ENCODE measurements around the gene PCSK1N. TPM values are rescaled to one million over a fixed set of nuclear protein-coding genes. Genes with fewer than 3 reads are reported as not detected.
"Not testable (repeated sequence)": the region's sequence is repeated elsewhere in the genome, so short reads cannot be mapped to it uniquely, and the experiment has no call there.

PCSK1N gene
- total RNA-seq (2014; rRNA removed; shearing (Covaris generic)), result not detected in 2 replicates

DNA sequence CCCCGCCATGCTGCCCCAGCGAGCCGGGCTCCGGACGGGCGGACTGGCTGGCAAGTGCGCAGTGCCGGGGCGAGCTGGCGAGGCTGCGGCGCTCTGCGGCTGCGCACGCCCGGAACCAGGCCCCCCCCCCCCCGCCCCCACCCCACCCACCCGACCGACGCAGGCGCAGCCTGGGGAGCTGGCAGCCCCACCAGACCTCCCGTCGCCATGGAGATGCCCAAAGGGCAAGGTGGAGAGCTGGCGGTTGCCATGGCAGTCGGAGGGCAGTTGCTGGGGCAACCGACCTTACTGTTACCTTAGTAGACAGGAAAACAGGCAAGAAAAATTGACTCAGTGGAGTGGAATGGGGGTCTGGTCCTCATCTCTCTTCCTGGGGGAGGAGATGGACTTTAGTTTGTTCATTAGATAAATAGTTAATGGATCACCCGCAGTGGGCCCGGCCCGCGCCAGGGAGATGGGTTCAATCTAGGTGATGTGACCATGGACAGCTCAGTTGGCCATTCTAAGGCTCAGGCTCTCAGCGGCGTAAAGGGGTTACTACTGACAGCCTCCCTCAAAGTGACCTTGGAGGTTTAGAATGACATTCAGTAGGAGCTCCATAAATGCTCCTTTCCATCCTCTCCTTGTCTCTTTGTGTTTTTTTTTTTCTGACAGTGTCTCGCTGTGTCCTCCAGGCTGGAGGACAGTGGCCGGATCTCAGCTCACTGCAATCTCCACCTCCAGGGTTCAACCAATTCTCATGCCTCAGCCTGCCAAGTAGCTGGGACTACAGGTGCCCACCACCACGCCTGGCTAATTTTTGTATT lies at the start of gene PCSK1N:
TSS of gene PCSK1N (minus strand) at position 87 of the 806 bp plus-strand sequence. CDS start at position 9, 78 bp downstream.
- H3K27ac ChIP-seq, result no peak within 1 kb of the TSS
- H3K9me3 ChIP-seq (replicated peaks), result no peaks in the 10 kb centered on the region
- no peak within 1 kb of the TSS for H3K4me3 ChIP-seq
- no peaks in the 10 kb centered on the region for H3K27me3 ChIP-seq
- no peak for DNase-seq
- no peaks in the 10 kb centered on the region for H3K4me1 ChIP-seq
- H3K36me3 ChIP-seq, result no peaks in the 10 kb centered on the region

DNA sequence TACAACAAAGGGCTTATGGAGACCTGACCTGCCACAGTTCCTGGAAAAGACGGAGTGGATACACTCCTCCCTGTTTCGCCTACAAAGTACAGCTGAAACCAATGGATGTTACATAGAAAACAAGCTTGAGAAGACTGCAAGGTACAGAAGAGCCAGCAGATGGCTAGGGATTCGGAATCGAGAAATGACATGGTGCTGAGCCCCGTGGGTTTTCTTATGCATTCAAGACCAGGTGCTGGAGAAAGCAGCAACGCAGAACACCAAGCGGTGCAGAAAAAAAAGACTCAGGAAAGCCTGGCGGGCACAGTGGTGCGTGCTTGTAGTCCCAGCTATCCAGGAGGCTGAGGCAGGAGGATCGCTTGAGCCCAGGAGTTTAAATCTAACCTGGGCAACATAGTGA lies 48.3 kb upstream of the PCSK1N start:
- Histone ChIP-seq H3K27me3 (no peaks in the 10 kb centered on the region), H3K4me1 (no peaks in the 10 kb centered on the region), H3K4me3 (no peak overlapping the region), H3K36me3 (no peaks in the 10 kb centered on the region), H3K9me3 (replicated peaks) (no peaks in the 10 kb centered on the region), H3K27ac (no peak overlapping the region)
- no peak for DNase-seq

GRCh38 chrX:48876944-48877343 lies 41.5 kb upstream of the PCSK1N start:
- not testable (repeated sequence) for H3K27me3 ChIP-seq; H3K36me3 ChIP-seq; H3K9me3 ChIP-seq (replicated peaks); H3K4me1 ChIP-seq; H3K27ac ChIP-seq; DNase-seq; H3K4me3 ChIP-seq

DNA sequence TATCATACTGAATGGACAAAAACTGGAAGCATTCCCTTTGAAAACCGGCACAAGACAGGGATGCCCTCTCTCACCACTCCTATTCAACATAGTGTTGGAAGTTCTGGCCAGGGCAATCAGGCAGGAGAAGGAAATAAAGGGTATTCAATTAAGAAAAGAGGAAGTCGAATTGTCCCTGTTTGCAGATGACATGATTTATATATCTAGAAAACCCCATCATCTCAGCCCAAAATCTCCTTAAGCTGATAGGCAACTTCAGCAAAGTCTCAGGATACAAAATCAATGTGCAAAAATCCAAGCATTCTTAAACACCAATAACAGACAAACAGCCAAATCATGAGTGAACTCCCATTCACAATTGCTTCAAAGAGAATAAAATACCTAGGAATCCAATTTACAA lies 36.6 kb upstream of the PCSK1N start:
- not testable (repeated sequence) for H3K27ac ChIP-seq; H3K27me3 ChIP-seq; H3K36me3 ChIP-seq; H3K4me1 ChIP-seq; DNase-seq; H3K4me3 ChIP-seq; H3K9me3 ChIP-seq (replicated peaks)

DNA sequence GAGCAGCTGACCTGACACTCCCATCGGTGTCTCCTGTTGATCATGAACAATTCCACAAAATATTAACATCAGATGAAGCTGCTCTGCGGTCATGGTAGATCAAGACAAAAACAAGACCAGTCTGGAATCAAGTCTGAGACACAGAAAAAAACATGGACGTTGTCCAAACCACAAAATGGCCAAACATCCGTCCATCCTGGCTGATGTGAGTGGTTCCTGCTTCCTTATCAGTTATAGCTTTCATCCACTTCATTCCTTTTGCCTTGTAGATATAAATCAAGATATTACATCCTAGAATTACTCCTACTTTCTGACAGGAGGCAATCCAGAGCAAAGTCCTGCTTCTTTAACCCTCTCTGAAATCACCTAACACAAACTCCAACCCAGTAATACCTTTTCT lies 28.8 kb upstream of the PCSK1N start:
- Histone ChIP-seq H3K9me3 (replicated peaks) (no peaks in the 10 kb centered on the region), H3K4me1 (0 out of 2 replicates have a peak, but pooled peaks cover 9% of the 10 kb centered on the region), H3K4me3 (no peak overlapping the region), H3K27ac (0 out of 2 replicates have a peak overlapping the region, but pooled peaks have one; percentile 4), H3K36me3 (no peaks in the 10 kb centered on the region), H3K27me3 (no peaks in the 10 kb centered on the region)
- peak; percentile 13 to 50 for DNase-seq

- no peaks in the 10 kb centered on the region for H3K27me3 ChIP-seq
- H3K27ac ChIP-seq, result no peak overlapping the region
- H3K4me3 ChIP-seq, result no peak overlapping the region
- H3K36me3 ChIP-seq, result no peaks in the 10 kb centered on the region
- no peak for DNase-seq
- no peaks in the 10 kb centered on the region for H3K9me3 ChIP-seq (replicated peaks)
- no peaks in the 10 kb centered on the region for H3K4me1 ChIP-seq
These were observed 19.5 kb upstream of the PCSK1N start for GRCh38 chrX:48854898-48855297.

DNA sequence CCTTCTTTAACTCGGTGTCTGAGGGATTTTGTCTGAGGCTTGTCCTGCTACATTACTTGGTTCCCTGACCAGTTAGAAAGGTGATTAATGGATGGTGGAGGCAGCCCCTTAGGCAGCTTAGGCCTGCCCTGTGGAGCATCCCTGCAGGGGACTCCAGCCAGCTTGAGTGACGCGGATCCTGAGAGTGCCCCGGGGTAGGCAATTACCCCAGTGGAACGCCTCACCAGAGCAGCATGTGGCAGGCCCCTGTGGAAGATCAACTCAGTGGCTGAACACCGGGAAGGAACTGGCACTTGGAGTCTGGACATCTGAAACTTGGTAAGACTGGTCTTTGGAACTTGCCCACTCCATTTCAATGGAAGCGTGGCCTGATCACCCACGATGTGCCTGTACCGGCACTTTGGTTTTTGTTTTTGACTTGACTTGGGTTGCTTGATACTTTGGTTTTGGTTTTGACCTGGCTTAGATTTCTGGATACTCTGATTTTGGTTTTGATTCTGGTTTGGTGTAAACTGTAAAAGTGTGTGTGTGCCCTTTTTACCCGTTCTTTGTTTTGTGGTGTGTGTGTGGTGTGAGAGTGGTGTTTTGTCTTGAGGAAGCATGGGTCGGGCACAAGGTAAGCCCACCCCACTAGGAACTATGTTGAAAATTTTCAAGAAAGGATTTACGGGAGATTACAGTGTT lies 18.9 kb upstream of the PCSK1N start:
- H3K27me3 ChIP-seq; H3K4me3 ChIP-seq; H3K27ac ChIP-seq; DNase-seq; H3K9me3 ChIP-seq (replicated peaks); H3K4me1 ChIP-seq; H3K36me3 ChIP-seq: not testable (repeated sequence)

- H3K4me3 ChIP-seq; H3K27ac ChIP-seq; H3K27me3 ChIP-seq; H3K4me1 ChIP-seq; H3K9me3 ChIP-seq (replicated peaks); DNase-seq; H3K36me3 ChIP-seq: not testable (repeated sequence)
These were observed 18.1 kb upstream of the PCSK1N start for GRCh38 chrX:48853494-48853893.

DNA sequence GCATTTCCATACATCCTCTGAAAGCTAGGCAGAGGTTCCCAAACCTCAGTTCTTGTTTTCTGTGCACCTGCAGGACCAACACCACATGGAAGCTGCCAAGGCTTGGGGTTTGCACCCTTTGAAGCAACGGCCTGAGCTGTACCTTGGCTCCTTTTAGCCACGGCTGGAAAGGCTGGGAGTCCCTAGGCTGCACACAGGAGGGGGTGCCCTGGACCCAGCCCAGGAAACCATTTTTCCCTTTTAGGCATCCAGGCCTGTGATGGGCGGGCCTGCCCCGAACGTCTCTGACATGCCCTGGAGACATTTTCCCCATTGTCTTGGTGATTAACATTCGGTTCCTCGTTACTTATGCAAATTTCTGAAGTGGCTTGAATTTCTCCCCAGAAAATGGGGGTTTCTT lies 17.4 kb upstream of the PCSK1N start:
- H3K4me1 ChIP-seq, result no peaks in the 10 kb centered on the region
- no peak overlapping the region for H3K27ac ChIP-seq

DNA sequence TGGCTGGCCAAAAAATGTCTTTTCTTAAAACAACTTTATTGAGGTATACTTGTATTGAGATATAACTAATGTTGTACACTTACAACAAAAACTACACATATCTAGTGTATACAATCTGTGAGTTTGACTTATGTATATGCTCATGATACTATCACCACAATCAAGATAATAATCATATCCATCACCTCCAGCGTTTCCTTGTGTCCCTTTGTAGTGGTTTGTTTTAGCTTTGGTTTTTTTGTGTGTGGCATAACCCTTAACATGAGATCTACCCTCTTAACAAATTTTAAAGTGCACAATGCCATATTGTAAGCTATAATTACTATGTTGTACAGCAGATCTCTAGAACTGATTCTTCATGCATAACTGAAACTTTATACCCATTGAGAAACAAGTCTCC lies 13.4 kb upstream of the PCSK1N start:
- H3K27me3 ChIP-seq, result no peaks in the 10 kb centered on the region
- no peaks in the 10 kb centered on the region for H3K36me3 ChIP-seq
- H3K4me1 ChIP-seq, result no peaks in the 10 kb centered on the region
- DNase-seq, result no peak
- H3K4me3 ChIP-seq, result no peak overlapping the region
- H3K9me3 ChIP-seq (replicated peaks), result no peaks in the 10 kb centered on the region
- H3K27ac ChIP-seq, result no peak overlapping the region

More for the DNA sequence above, 17.4 kb upstream of the PCSK1N start:
- no peak overlapping the region for H3K4me3 ChIP-seq
- no peak for DNase-seq
- H3K36me3 ChIP-seq, result no peaks in the 10 kb centered on the region
- no peaks in the 10 kb centered on the region for H3K9me3 ChIP-seq (replicated peaks)
- no peaks in the 10 kb centered on the region for H3K27me3 ChIP-seq

- no peak for DNase-seq
- Histone ChIP-seq H3K4me3 (no peak overlapping the region), H3K4me1 (no peaks in the 10 kb centered on the region), H3K36me3 (no peaks in the 10 kb centered on the region), H3K9me3 (replicated peaks) (no peaks in the 10 kb centered on the region), H3K27me3 (no peaks in the 10 kb centered on the region), H3K27ac (no peak overlapping the region)
These were observed 4.3 kb upstream of the PCSK1N start for GRCh38 chrX:48839686-48840085.

- H3K4me1 ChIP-seq, result no peaks in the 10 kb centered on the region
- H3K4me3 ChIP-seq, result no peak overlapping the region
- H3K27ac ChIP-seq, result no peak overlapping the region
- no peaks in the 10 kb centered on the region for H3K9me3 ChIP-seq (replicated peaks)
- no peaks in the 10 kb centered on the region for H3K27me3 ChIP-seq
- DNase-seq, result no peak
- H3K36me3 ChIP-seq, result no peaks in the 10 kb centered on the region
These were observed 1.1 kb downstream of the PCSK1N start for GRCh38 chrX:48834383-48834709.

DNA sequence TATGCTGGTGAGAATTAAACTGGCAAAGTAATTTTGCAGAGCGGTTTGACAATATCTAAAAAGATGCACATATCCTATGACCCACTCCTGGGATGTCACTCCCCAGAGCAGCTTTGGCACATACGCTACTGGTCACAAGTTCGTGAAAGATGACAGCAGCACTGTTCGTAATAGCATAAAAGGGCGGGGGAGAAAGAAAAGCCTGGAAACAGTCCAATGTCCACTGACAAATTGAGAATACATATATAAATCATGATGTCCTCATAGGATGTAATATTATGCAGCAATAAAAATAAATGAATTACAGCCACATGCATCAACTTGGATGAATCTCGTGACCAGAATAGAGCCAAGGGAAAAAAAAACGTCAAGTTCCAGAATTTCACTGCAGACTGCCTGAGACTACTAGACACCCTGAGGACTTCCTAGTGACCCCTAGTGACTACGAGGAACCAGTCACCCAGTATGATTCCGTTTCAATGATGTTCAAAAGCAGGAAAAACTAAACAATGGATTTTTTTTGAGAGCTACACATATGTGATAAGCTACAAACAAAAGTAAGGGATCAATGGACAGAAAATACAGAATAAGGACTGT lies 1.8 kb downstream of the PCSK1N start:
- Histone ChIP-seq H3K4me3 (no peak overlapping the region), H3K4me1 (no peaks in the 10 kb centered on the region), H3K36me3 (no peaks in the 10 kb centered on the region), H3K27me3 (no peaks in the 10 kb centered on the region), H3K9me3 (replicated peaks) (no peaks in the 10 kb centered on the region), H3K27ac (no peak overlapping the region)
- no peak for DNase-seq

- Histone ChIP-seq H3K27ac (no peak overlapping the region), H3K27me3 (no peaks in the 10 kb centered on the region), H3K9me3 (replicated peaks) (no peaks in the 10 kb centered on the region), H3K4me1 (no peaks in the 10 kb centered on the region), H3K36me3 (no peaks in the 10 kb centered on the region), H3K4me3 (no peak overlapping the region)
- DNase-seq, result no peak
These were observed 3.5 kb downstream of the PCSK1N start for GRCh38 chrX:48831909-48832291.

- H3K4me3 ChIP-seq, result no peak overlapping the region
- no peak overlapping the region for H3K27ac ChIP-seq
- no peaks in the 10 kb centered on the region for H3K9me3 ChIP-seq (replicated peaks)
- H3K36me3 ChIP-seq, result no peaks in the 10 kb centered on the region
- H3K4me1 ChIP-seq, result no peaks in the 10 kb centered on the region
- no peak for DNase-seq
- no peaks in the 10 kb centered on the region for H3K27me3 ChIP-seq
These were observed 4.1 kb downstream of the PCSK1N start for GRCh38 chrX:48831136-48831908.

Measured in SJCRH30 (cell line).